Esophagus squamous epithelium (tissue), 4 donors: ENCODE data around the gene NTN5.

Experiments used
- POLR2A ChIP-seq, 4 donors: fragments of 450-650 bp; IDR thresholded peaks; one replicate each; pipeline ENCODE4 v1.6.1; 2017; ENCODE audit warnings: antibody characterized with exemption in 4 of 4, mild to moderate bottlenecking in 4 of 4, moderate library complexity in 3 of 4
- TF ChIP-seq, protein P1 (sequence below), 6 experiments: fragments of 450-650 bp in 4 of 6; fragments of 200-600 bp in 2 of 6; sonication (generic) in 2 of 6; IDR thresholded peaks; one replicate each; pipeline ENCODE4 v1.5.1; 2016 to 2019; ENCODE audit warnings: antibody characterized with exemption in 6 of 6, mild to moderate bottlenecking in 4 of 6, moderate library complexity in 4 of 6

DNA sequence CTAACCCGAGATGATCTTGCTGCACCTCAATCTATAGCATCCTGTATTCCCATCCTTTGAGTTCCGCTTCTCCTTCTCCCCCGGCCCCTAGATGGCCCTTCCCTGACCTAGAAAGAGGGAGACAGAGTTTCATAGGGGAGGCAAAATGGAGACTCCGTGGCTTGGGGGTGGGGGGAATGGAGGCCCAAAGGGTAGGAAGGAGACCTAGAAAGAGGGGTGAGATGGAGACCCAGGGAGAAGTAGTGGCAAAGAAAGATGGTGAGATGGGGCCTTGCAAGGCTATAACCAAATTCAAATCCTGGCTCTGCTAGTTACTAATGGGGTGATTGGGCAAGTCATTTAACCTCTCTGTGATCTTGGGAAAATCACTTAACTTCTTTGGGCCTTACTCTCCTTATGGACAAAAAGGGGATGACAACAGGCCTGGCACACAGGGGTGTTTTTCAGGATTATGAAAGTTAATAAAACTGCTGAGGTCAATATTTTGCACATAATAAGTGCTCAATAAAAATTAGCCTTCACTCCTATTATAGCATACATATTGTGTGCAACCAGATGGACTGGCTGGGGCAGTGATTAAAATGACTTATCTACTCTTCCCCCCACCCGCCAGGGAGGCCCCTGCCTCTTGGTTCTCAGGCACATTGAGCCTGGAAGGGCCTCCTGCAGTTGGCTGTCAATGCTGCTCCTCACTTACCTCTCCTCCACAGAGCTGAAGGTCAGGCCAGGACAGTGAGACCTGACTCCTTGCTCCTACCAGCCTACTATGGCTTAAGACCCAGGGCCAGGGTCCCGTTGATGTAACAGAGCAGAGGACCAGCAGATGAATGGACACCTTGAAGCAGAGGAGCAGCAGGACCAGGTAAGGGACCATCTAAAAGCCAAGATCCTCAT, 52.9 kb downstream of the NTN5 start:
- no peak for TF ChIP-seq POLR2A (IDR thresholded peaks at IDR 0.05)
- TF ChIP-seq, protein P1, sequence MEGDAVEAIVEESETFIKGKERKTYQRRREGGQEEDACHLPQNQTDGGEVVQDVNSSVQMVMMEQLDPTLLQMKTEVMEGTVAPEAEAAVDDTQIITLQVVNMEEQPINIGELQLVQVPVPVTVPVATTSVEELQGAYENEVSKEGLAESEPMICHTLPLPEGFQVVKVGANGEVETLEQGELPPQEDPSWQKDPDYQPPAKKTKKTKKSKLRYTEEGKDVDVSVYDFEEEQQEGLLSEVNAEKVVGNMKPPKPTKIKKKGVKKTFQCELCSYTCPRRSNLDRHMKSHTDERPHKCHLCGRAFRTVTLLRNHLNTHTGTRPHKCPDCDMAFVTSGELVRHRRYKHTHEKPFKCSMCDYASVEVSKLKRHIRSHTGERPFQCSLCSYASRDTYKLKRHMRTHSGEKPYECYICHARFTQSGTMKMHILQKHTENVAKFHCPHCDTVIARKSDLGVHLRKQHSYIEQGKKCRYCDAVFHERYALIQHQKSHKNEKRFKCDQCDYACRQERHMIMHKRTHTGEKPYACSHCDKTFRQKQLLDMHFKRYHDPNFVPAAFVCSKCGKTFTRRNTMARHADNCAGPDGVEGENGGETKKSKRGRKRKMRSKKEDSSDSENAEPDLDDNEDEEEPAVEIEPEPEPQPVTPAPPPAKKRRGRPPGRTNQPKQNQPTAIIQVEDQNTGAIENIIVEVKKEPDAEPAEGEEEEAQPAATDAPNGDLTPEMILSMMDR (IDR thresholded peaks at IDR 0.05): peak in 1 of 6 experiments; percentile 21
